BE2C (cell line): Measurements from ENCODE around the gene ADGRD1.
"Not testable (repeated sequence)": the region's sequence is repeated elsewhere in the genome, so short reads cannot be mapped to it uniquely, and the experiment has no call there.

Experiments used
- DNase-seq: peaks from one replicate; pipeline ENCODE4 v3.0.0-alpha.2; 2020
- H3K27me3 ChIP-seq: fragments of 250-450 bp; sonication (Bioruptor Pico); 2 replicates; pipeline ENCODE4 v1.5.1; 2020; ENCODE audit warnings: mild to moderate bottlenecking
- H3K36me3 ChIP-seq: fragments of 250-450 bp; sonication (Bioruptor Pico); 2 replicates; pipeline ENCODE4 v1.5.1; 2020; ENCODE audit warnings: mild to moderate bottlenecking
- H3K4me1 ChIP-seq: fragments of 250-450 bp; sonication (Bioruptor Pico); 2 replicates; pipeline ENCODE4 v1.5.1; 2020
- H3K4me3 ChIP-seq: 2 replicates; pipeline ENCODE4 v1.5.1; 2011; ENCODE audit warnings: low read depth, low read length
- H3K9me3 ChIP-seq: fragments of 250-450 bp; sonication (Bioruptor Pico); 2 replicates; pipeline ENCODE4 v1.5.1; 2020
- CTCF ChIP-seq: IDR thresholded peaks from 2 replicates; pipeline ENCODE4 v1.5.1; 2012; ENCODE audit warnings: mild to moderate bottlenecking, low read depth, low read length

The ADGRD1 gene

GRCh38 chr12:131118371-131118770 is 164.7 kb downstream of the ADGRD1 start:
- TF ChIP-seq CTCF, result no peak
- Histone ChIP-seq H3K27me3 (no peaks in the 10 kb centered on the region), H3K4me3 (no peak overlapping the region), H3K36me3 (no peaks in the 10 kb centered on the region), H3K4me1 (no peaks in the 10 kb centered on the region; the same call in 1 of the 2 replicates), H3K9me3 (no peaks in the 10 kb centered on the region)
- no peak for DNase-seq

- not testable (repeated sequence) for H3K9me3 ChIP-seq
Observed at GRCh38 chr12:131119345-131119744, 165.6 kb downstream of the ADGRD1 start.

GRCh38 chr12:131119936-131120335 is 166.2 kb downstream of the ADGRD1 start:
- no peak for DNase-seq
- no peaks in the 10 kb centered on the region for H3K36me3 ChIP-seq
- H3K4me3 ChIP-seq, result no peak overlapping the region
- no peaks in the 10 kb centered on the region for H3K27me3 ChIP-seq
- H3K9me3 ChIP-seq, result no peaks in the 10 kb centered on the region
- TF ChIP-seq CTCF, result no peak
- H3K4me1 ChIP-seq, result no peaks in the 10 kb centered on the region

More at GRCh38 chr12:131119345-131119744, 165.6 kb downstream of the ADGRD1 start:
- not testable (repeated sequence) for DNase-seq, H3K27me3 ChIP-seq, H3K36me3 ChIP-seq, H3K4me3 ChIP-seq, H3K4me1 ChIP-seq

GRCh38 chr12:131120831-131121271 is 167.1 kb downstream of the ADGRD1 start:
- TF ChIP-seq CTCF, result no peak
- Histone ChIP-seq H3K27me3 (no peaks in the 10 kb centered on the region), H3K4me3 (no peak overlapping the region), H3K36me3 (no peaks in the 10 kb centered on the region), H3K9me3 (no peaks in the 10 kb centered on the region), H3K4me1 (no peaks in the 10 kb centered on the region)
- no peak for DNase-seq

GRCh38 chr12:131121705-131122405 is 168.1 kb downstream of the ADGRD1 start:
- H3K4me1 ChIP-seq, result no peaks in the 10 kb centered on the region
- no peak overlapping the region for H3K4me3 ChIP-seq
- no peak for TF ChIP-seq CTCF
- H3K27me3 ChIP-seq, result no peaks in the 10 kb centered on the region
- no peaks in the 10 kb centered on the region for H3K9me3 ChIP-seq
- no peaks in the 10 kb centered on the region for H3K36me3 ChIP-seq
- DNase-seq, result no peak

GRCh38 chr12:131122631-131123030 is 168.9 kb downstream of the ADGRD1 start:
- Histone ChIP-seq H3K36me3 (no peaks in the 10 kb centered on the region), H3K4me3 (no peak overlapping the region), H3K4me1 (no peaks in the 10 kb centered on the region), H3K9me3 (no peaks in the 10 kb centered on the region), H3K27me3 (no peaks in the 10 kb centered on the region)
- DNase-seq, result no peak
- TF ChIP-seq CTCF, result no peak
